KMS-11 (cell line): Measurements from ENCODE around the gene RASSF8.

ENCODE experiments used
- H2AFZ ChIP-seq: fragments of 200-600 bp; sonication (generic); 2 replicates; pipeline ENCODE4 v1.6.1; 2016; ENCODE audit warnings: antibody characterized with exemption, mixed run types, low read depth
- H3K27ac ChIP-seq: fragments of 200-600 bp; sonication (generic); 2 replicates; pipeline ENCODE4 v1.6.1; 2016; ENCODE audit warnings: mild to moderate bottlenecking, mixed run types
- H3K27me3 ChIP-seq: fragments of 200-600 bp; sonication (generic); 2 replicates; pipeline ENCODE4 v1.6.1; 2017; ENCODE audit warnings: mild to moderate bottlenecking, low read depth, mixed run types, moderate library complexity; ENCODE audit not compliant: insufficient read depth
- H3K36me3 ChIP-seq: fragments of 200-600 bp; sonication (generic); 2 replicates; pipeline ENCODE4 v1.6.1; 2017; ENCODE audit warnings: mild to moderate bottlenecking, mixed run types; ENCODE audit not compliant: insufficient read depth
- H3K4me1 ChIP-seq: fragments of 200-600 bp; sonication (generic); 2 replicates; pipeline ENCODE4 v1.6.1; 2016; ENCODE audit warnings: mild to moderate bottlenecking, low read depth, mixed run types; ENCODE audit not compliant: poor library complexity, severe bottlenecking
- H3K4me2 ChIP-seq: fragments of 200-600 bp; sonication (generic); 2 replicates; pipeline ENCODE4 v1.7.0; 2016; ENCODE audit warnings: mild to moderate bottlenecking, mixed run types
- H3K4me3 ChIP-seq: fragments of 200-600 bp; sonication (generic); IDR thresholded peaks from 2 replicates; pipeline ENCODE4 v1.6.1; 2017; ENCODE audit warnings: low read depth, low read length, mixed read lengths; ENCODE audit not compliant: insufficient read depth
- H3K79me2 ChIP-seq: fragments of 200-600 bp; sonication (generic); 2 replicates; pipeline ENCODE4 v1.6.1; 2016; ENCODE audit warnings: low read depth, mixed run types; ENCODE audit not compliant: insufficient read depth
- H3K9ac ChIP-seq: fragments of 200-600 bp; sonication (generic); 2 replicates; pipeline ENCODE4 v1.6.1; 2016; ENCODE audit warnings: mild to moderate bottlenecking, mixed run types
- H4K20me1 ChIP-seq: fragments of 200-600 bp; sonication (generic); 2 replicates; pipeline ENCODE4 v1.6.1; 2016; ENCODE audit warnings: mild to moderate bottlenecking, mixed run types; ENCODE audit not compliant: insufficient read depth
- CTCF ChIP-seq: fragments of 200-600 bp; sonication (generic); conservative IDR thresholded peaks from 2 replicates; pipeline ENCODE4 v1.6.1; 2017; ENCODE audit warnings: low read depth, mild to moderate bottlenecking, antibody characterized with exemption, low read length, moderate library complexity, mixed read lengths

Gene RASSF8

GRCh38 chr12:26119391-26119989 lies 161.0 kb downstream of the RASSF8 start:
- H3K9ac ChIP-seq = peak overlapping the region; percentile 90; the same call in 1 of the 2 replicates
- H2AFZ ChIP-seq = no peak overlapping the region
- H3K4me3 ChIP-seq = no peak overlapping the region
- H3K4me1 ChIP-seq = peaks cover 59% of the 10 kb centered on the region
- H3K79me2 ChIP-seq = peaks cover 57% of the 10 kb centered on the region
- no peaks in the 10 kb centered on the region for H3K27me3 ChIP-seq
- H3K27ac ChIP-seq = peak overlapping the region; percentile 97
- no peaks in the 10 kb centered on the region for H4K20me1 ChIP-seq
- peak overlapping the region; percentile 62 for H3K4me2 ChIP-seq
- peak; percentile 54 for TF ChIP-seq CTCF
- H3K36me3 ChIP-seq = peaks cover 4% of the 10 kb centered on the region; the same call in 1 of the 2 replicates

DNA sequence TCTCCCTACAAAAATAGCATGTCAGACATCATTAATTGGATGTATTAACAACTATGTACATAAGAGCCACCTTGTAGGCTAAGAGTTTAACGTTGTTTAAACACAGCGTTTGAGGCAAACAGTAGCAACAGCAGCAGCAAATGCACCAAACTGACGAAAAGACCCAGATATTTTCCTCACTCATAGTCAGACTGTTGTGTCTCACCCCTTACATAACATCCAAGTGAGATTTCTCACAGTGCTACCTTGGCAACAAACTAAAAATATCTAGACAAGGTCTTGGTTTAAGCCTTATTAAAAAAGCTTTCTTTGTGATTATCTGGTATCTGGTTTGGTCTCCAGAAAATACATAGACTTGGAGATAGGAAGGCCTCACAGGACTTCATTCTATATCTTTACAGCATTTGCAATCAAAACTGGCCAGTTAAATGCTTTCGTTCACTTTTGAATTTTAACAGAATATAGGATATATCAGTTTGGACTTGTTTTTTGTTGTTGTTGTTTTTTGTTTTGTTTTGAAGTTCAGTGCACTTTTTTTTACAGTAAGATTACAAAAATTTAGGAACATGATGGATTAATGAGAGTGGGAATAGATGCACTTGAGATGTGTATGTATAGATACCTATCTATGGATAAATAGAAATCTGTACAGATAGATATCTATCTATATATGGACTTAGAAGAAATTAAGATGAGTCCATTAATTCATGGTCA lies 162.2 kb downstream of the RASSF8 start:
- TF ChIP-seq CTCF = no peak
- Histone ChIP-seq H3K9ac (peak overlapping the region; percentile 90), H3K4me1 (peaks cover 47% of the 10 kb centered on the region), H3K36me3 (peaks cover 4% of the 10 kb centered on the region; the same call in 1 of the 2 replicates), H3K79me2 (peaks cover 60% of the 10 kb centered on the region), H3K4me2 (peak overlapping the region; percentile 62), H3K27ac (peak overlapping the region; percentile 97), H3K4me3 (no peak overlapping the region), H4K20me1 (no peaks in the 10 kb centered on the region), H3K27me3 (no peaks in the 10 kb centered on the region), H2AFZ (no peak overlapping the region)

- Histone ChIP-seq H3K4me1 (peaks cover 39% of the 10 kb centered on the region), H3K9ac (peak overlapping the region; percentile 90), H3K4me3 (no peak overlapping the region), H3K27me3 (no peaks in the 10 kb centered on the region), H3K27ac (peak overlapping the region; percentile 97), H3K36me3 (peaks cover 4% of the 10 kb centered on the region; the same call in 1 of the 2 replicates), H3K4me2 (peak overlapping the region; percentile 62), H2AFZ (0 out of 2 replicates have a peak overlapping the region, but pooled peaks have one; percentile 11), H4K20me1 (no peaks in the 10 kb centered on the region), H3K79me2 (peaks cover 60% of the 10 kb centered on the region)
- no peak for TF ChIP-seq CTCF
Observed at GRCh38 chr12:26121323-26122060, 163.0 kb downstream of the RASSF8 start.

- Histone ChIP-seq H3K27me3 (no peaks in the 10 kb centered on the region), H3K27ac (peak overlapping the region; percentile 97), H4K20me1 (no peaks in the 10 kb centered on the region), H3K4me3 (no peak overlapping the region), H3K79me2 (peaks cover 60% of the 10 kb centered on the region), H3K9ac (peak overlapping the region; percentile 90), H3K4me1 (peaks cover 33% of the 10 kb centered on the region), H2AFZ (0 out of 2 replicates have a peak overlapping the region, but pooled peaks have one; percentile 11), H3K4me2 (peak overlapping the region; percentile 62), H3K36me3 (peaks cover 4% of the 10 kb centered on the region; the same call in 1 of the 2 replicates)
- TF ChIP-seq CTCF = no peak
Observed at GRCh38 chr12:26122061-26122680, 163.7 kb downstream of the RASSF8 start.
